Caki2 (cell line): ENCODE results near the gene NEO1. TPM values are rescaled to one million over a fixed set of nuclear protein-coding genes. Genes with fewer than 3 reads are reported as not detected.

Experiments used
- DNase-seq: peaks from one replicate; pipeline ENCODE4 v3.0.0-alpha.2; 2015; ENCODE audit warnings: low read depth
- in situ Hi-C: cut with HindIII; loops from 2 replicates; pipeline ENCODE4 v1.10.0; 2016; ENCODE audit warnings: low sequenced_read_pairs, low pct_unique_long_range_greater_than_20kb, mixed read lengths
- total RNA-seq: library from RNA; depleted of rRNA; stranded (reverse); fragments of >200 nt; shearing (Covaris generic); gene quantifications from 2 replicates; pipeline ENCODE4 v1.2.3, GENCODE V29; 2014; ENCODE audit warnings: low replicate concordance

The NEO1 gene
- total RNA-seq, 1 experiment from 2014 or later, result 8.0 TPM

GRCh38 chr15:73120269-73120668 lies 68.0 kb downstream of the NEO1 start:
- DNase-seq, result no peak
- in situ Hi-C loops, result no loop called here

GRCh38 chr15:73125219-73125618 lies 73.0 kb downstream of the NEO1 start:
- in situ Hi-C loops, result no loop called here
- no peak for DNase-seq

GRCh38 chr15:73127302-73127936 lies 75.2 kb downstream of the NEO1 start:
- in situ Hi-C loops, result no loop called here
- DNase-seq, result no peak

- in situ Hi-C loops, result no loop called here
- no peak for DNase-seq
Measured at GRCh38 chr15:73130830-73131229, 78.6 kb downstream of the NEO1 start.

- no peak for DNase-seq
- in situ Hi-C loops, result no loop called here
Measured at GRCh38 chr15:73134196-73134595, 81.9 kb downstream of the NEO1 start.

GRCh38 chr15:73139041-73139743 lies 86.9 kb downstream of the NEO1 start:
- in situ Hi-C loops, result no loop called here

GRCh38 chr15:73139744-73140553 lies 87.7 kb downstream of the NEO1 start:
- no peak for DNase-seq
- in situ Hi-C loops, result no loop called here

More at GRCh38 chr15:73139041-73139743, 86.9 kb downstream of the NEO1 start:
- no peak for DNase-seq

GRCh38 chr15:73141216-73141900 lies 89.1 kb downstream of the NEO1 start:
- in situ Hi-C loops, result no loop called here
- no peak for DNase-seq

GRCh38 chr15:73142802-73143762 lies 90.8 kb downstream of the NEO1 start:
- DNase-seq, result peak; percentile 53
- in situ Hi-C loops, result no loop called here

- in situ Hi-C loops, result no loop called here
- DNase-seq, result no peak
Measured at GRCh38 chr15:73143763-73144155, 91.5 kb downstream of the NEO1 start.

GRCh38 chr15:73146419-73146818 lies 94.2 kb downstream of the NEO1 start:
- no peak for DNase-seq
- in situ Hi-C loops, result no loop called here

GRCh38 chr15:73150831-73151230 lies 98.6 kb downstream of the NEO1 start:
- in situ Hi-C loops, result no loop called here
- DNase-seq, result no peak

- in situ Hi-C loops, result no loop called here
- no peak for DNase-seq
Measured at GRCh38 chr15:73153024-73153423, 100.8 kb downstream of the NEO1 start.

- in situ Hi-C loops, result no loop called here
- no peak for DNase-seq
Measured at GRCh38 chr15:73153447-73153846, 101.2 kb downstream of the NEO1 start.

- in situ Hi-C loops, result no loop called here
- no peak for DNase-seq
Measured at GRCh38 chr15:73156431-73157191, 104.3 kb downstream of the NEO1 start.

- DNase-seq, result no peak
- in situ Hi-C loops, result no loop called here
Measured at GRCh38 chr15:73161546-73161945, 109.3 kb downstream of the NEO1 start.

- no peak for DNase-seq
- in situ Hi-C loops, result no loop called here
Measured at GRCh38 chr15:73165435-73165834, 113.2 kb downstream of the NEO1 start.
